HL-60 (cell line): Measurements from ENCODE around the gene VDAC2.

Source experiments
- DNase-seq, 2 experiments: peaks; one replicate each; pipeline ENCODE4 v3.0.0-alpha.2; 2010 to 2020; ENCODE audit warnings: low read depth in 1 of 2, low spot score in 1 of 2
- H3K27ac ChIP-seq: fragments of 250-450 bp; sonication (Bioruptor Pico); replicated peaks from 2 replicates; pipeline ENCODE4 v1.5.1; 2020; ENCODE audit warnings: mild to moderate bottlenecking, moderate library complexity
- H3K27me3 ChIP-seq: fragments of 250-450 bp; sonication (Bioruptor Pico); 2 replicates; pipeline ENCODE4 v1.5.1; 2021; ENCODE audit warnings: mild to moderate bottlenecking, moderate library complexity; ENCODE audit not compliant: insufficient read depth, poor library complexity, severe bottlenecking
- H3K4me3 ChIP-seq: replicated peaks from 2 replicates; pipeline ENCODE4 v1.5.1; 2011; ENCODE audit warnings: mild to moderate bottlenecking, control low read depth, low read length; ENCODE audit not compliant: insufficient read depth
- GABPA ChIP-seq: IDR thresholded peaks from 2 replicates; pipeline ENCODE4 v1.6.1; 2012; ENCODE audit warnings: low read depth
- POLR2AphosphoS5 ChIP-seq: IDR thresholded peaks from 2 replicates; pipeline ENCODE4 v1.6.1; 2012; ENCODE audit warnings: low read depth
- SPI1 ChIP-seq: IDR thresholded peaks from 2 replicates; pipeline ENCODE4 v1.6.1; 2012; ENCODE audit warnings: low read depth, mild to moderate bottlenecking, borderline replicate concordance
- TF ChIP-seq, protein P1 (sequence below): IDR thresholded peaks from 2 replicates; pipeline ENCODE4 v1.6.1; 2012; ENCODE audit warnings: low read depth; ENCODE audit not compliant: insufficient replicate concordance
- TF ChIP-seq, protein P2 (sequence below): IDR thresholded peaks from one replicate; pipeline ENCODE4 v1.5.1; 2011; ENCODE audit warnings: low read length, control low read depth, inconsistent platforms; ENCODE audit not compliant: insufficient read depth

Gene VDAC2

DNA sequence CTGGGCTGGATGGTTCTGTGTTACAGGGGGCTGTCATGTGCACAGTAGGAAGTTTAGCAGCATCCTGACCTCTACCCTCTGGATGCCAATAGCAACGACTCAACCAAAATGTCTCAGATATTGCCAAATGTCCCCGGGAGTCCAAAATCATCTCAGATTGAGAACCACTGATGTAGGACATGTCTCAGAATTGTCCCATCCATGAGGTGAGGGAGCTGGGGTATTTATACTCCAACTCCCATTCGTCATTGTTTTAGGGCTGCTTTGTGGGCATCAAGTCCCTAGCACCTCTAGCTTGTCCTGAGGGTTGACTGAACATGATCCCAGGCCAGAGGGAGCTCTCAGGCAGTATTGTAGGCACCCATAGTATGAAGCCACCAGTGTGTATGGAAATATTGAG lies 50.4 kb downstream of the VDAC2 start:
- Histone ChIP-seq H3K4me3 (no peak overlapping the region), H3K27me3 (no peaks in the 10 kb centered on the region), H3K27ac (no peak overlapping the region)
- no peak for DNase-seq
- TF ChIP-seq, protein P1, sequence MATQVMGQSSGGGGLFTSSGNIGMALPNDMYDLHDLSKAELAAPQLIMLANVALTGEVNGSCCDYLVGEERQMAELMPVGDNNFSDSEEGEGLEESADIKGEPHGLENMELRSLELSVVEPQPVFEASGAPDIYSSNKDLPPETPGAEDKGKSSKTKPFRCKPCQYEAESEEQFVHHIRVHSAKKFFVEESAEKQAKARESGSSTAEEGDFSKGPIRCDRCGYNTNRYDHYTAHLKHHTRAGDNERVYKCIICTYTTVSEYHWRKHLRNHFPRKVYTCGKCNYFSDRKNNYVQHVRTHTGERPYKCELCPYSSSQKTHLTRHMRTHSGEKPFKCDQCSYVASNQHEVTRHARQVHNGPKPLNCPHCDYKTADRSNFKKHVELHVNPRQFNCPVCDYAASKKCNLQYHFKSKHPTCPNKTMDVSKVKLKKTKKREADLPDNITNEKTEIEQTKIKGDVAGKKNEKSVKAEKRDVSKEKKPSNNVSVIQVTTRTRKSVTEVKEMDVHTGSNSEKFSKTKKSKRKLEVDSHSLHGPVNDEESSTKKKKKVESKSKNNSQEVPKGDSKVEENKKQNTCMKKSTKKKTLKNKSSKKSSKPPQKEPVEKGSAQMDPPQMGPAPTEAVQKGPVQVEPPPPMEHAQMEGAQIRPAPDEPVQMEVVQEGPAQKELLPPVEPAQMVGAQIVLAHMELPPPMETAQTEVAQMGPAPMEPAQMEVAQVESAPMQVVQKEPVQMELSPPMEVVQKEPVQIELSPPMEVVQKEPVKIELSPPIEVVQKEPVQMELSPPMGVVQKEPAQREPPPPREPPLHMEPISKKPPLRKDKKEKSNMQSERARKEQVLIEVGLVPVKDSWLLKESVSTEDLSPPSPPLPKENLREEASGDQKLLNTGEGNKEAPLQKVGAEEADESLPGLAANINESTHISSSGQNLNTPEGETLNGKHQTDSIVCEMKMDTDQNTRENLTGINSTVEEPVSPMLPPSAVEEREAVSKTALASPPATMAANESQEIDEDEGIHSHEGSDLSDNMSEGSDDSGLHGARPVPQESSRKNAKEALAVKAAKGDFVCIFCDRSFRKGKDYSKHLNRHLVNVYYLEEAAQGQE = no peak
- TF ChIP-seq POLR2AphosphoS5 (no peak), SPI1 (no peak), GABPA (no peak)
- TF ChIP-seq, protein P2, sequence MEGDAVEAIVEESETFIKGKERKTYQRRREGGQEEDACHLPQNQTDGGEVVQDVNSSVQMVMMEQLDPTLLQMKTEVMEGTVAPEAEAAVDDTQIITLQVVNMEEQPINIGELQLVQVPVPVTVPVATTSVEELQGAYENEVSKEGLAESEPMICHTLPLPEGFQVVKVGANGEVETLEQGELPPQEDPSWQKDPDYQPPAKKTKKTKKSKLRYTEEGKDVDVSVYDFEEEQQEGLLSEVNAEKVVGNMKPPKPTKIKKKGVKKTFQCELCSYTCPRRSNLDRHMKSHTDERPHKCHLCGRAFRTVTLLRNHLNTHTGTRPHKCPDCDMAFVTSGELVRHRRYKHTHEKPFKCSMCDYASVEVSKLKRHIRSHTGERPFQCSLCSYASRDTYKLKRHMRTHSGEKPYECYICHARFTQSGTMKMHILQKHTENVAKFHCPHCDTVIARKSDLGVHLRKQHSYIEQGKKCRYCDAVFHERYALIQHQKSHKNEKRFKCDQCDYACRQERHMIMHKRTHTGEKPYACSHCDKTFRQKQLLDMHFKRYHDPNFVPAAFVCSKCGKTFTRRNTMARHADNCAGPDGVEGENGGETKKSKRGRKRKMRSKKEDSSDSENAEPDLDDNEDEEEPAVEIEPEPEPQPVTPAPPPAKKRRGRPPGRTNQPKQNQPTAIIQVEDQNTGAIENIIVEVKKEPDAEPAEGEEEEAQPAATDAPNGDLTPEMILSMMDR = no peak

DNA sequence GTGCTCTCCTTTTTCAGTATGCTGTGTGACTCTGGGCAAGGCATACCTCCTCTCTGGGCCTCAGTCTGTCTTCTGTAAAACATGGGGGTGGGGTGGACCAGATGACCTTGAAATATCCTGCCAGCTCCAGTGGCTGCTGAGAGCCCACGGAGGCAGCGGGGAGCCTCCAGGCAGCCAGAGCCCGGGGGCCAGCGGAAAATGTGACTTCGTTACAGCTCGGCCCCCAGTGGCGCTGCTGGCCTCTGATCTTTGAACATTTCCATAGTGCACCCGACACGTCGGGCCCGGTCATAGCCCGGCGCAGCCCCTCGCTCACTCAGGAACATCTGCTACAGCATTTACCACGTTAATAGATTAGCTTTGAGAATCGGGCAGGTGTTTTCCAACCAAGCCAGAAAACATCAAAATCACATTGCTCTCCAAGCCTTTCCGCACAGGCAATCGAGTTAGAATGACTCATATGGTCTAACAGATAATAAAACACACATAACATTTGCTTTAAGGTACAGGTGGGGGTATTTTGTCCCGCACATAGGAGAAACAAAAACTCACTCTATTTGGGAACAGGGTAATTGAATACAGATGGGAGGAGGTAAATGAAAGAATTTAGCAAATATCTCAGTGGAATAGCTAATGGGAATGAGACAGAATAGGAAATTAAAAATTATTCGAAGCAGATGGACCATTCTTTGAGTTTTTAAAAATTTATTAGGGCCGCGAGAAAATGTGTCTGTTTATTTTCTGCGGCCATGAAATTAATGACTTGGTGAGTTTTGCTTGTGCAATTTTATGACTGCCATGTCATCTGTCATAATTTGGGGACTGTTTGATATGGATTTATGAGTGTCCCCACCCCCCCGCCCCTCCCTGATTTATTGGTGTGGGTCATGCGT lies 51.5 kb downstream of the VDAC2 start:
- TF ChIP-seq, protein P2 = no peak
- TF ChIP-seq, protein P1 = no peak
- no peak for TF ChIP-seq POLR2AphosphoS5
- TF ChIP-seq SPI1 = no peak
- TF ChIP-seq GABPA = no peak
- Histone ChIP-seq H3K27me3 (no peaks in the 10 kb centered on the region), H3K4me3 (no peak overlapping the region), H3K27ac (no peak overlapping the region)
- no peak for DNase-seq

DNA sequence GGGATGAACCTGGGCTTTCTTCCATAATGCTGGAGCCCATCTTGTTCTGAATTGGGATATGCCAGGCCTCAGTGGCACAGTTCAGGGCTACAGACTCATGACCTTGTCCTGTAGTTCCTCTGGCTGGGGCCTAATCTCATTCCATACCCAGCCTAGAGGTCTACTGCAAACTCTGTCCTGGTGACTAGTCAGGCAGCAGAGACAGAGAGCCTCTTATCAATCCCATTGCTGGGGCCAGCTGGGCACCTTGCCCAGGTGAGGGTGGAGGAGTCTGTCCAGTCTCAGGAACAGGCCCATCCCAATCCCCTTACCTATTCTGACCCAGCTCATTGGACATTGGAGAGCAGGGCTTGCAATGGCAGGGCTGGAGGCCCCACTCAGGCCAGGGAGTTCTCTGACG lies 53.2 kb downstream of the VDAC2 start:
- no peak for DNase-seq
- Histone ChIP-seq H3K27me3 (no peaks in the 10 kb centered on the region), H3K27ac (no peak overlapping the region), H3K4me3 (no peak overlapping the region)
- TF ChIP-seq POLR2AphosphoS5 = no peak
- no peak for TF ChIP-seq SPI1
- TF ChIP-seq GABPA = no peak
- TF ChIP-seq, protein P1 = no peak
- TF ChIP-seq, protein P2 = no peak
